SHP77 (cell line): ENCODE results near the gene TUBAL3.
"Not testable (repeated sequence)": the region's sequence is repeated elsewhere in the genome, so short reads cannot be mapped to it uniquely, and the experiment has no call there.

Experiments used
- DNase-seq, 2 experiments: peaks; one replicate each; lab custom pipeline; 2025; lab: John Stamatoyannopoulos, UW

TUBAL3 gene

GRCh38 chr10:5423771-5424170, 19.1 kb upstream of the TUBAL3 start:
- DNase-seq, result no peak

- DNase-seq, result no peak
These were observed 15.0 kb upstream of the TUBAL3 start for GRCh38 chr10:5419466-5420094.

- no peak for DNase-seq
These were observed 14.0 kb upstream of the TUBAL3 start for GRCh38 chr10:5418584-5418983.

GRCh38 chr10:5416981-5417380, 12.4 kb upstream of the TUBAL3 start:
- peak; percentile 90 to 91 for DNase-seq

- DNase-seq, result peak; percentile 12 to 20
These were observed 8.6 kb upstream of the TUBAL3 start for GRCh38 chr10:5413012-5413938.

GRCh38 chr10:5412277-5412941, 7.8 kb upstream of the TUBAL3 start, which contains the start of gene NET1:
Gene NET1, plus strand, starts transcription at chr10:5412557. Its CDS starts 136 bp downstream, at chr10:5412693.
- peak; percentile 80 to 87 for DNase-seq

GRCh38 chr10:5411941-5412276, 7.3 kb upstream of the TUBAL3 start:
- no peak for DNase-seq

GRCh38 chr10:5410787-5411186, 6.2 kb upstream of the TUBAL3 start:
- DNase-seq, result not testable (repeated sequence)

GRCh38 chr10:5406918-5407317, 2.3 kb upstream of the TUBAL3 start:
- DNase-seq, result no peak

- DNase-seq, result no peak
These were observed 1.8 kb downstream of the TUBAL3 start for GRCh38 chr10:5402798-5403197.

- no peak for DNase-seq
These were observed 4.0 kb downstream of the TUBAL3 start for GRCh38 chr10:5400468-5401240.

GRCh38 chr10:5399332-5399731, 5.3 kb downstream of the TUBAL3 start:
- DNase-seq, result no peak

- no peak for DNase-seq
These were observed 7.9 kb downstream of the TUBAL3 start for GRCh38 chr10:5396556-5397300.

- no peak for DNase-seq
These were observed 9.5 kb downstream of the TUBAL3 start for GRCh38 chr10:5395168-5395567.

GRCh38 chr10:5393529-5393928, 11.1 kb downstream of the TUBAL3 start:
- DNase-seq, result no peak

GRCh38 chr10:5391790-5392189, 12.8 kb downstream of the TUBAL3 start:
- no peak for DNase-seq

GRCh38 chr10:5390607-5391205, 13.9 kb downstream of the TUBAL3 start:
- DNase-seq, result no peak

GRCh38 chr10:5387169-5387568, 17.5 kb downstream of the TUBAL3 start:
- no peak for DNase-seq

- DNase-seq, result no peak
These were observed 19.4 kb downstream of the TUBAL3 start for GRCh38 chr10:5385224-5385623.

GRCh38 chr10:5381187-5381586, 23.4 kb downstream of the TUBAL3 start:
- no peak for DNase-seq

GRCh38 chr10:5380395-5380794, 24.2 kb downstream of the TUBAL3 start:
- not testable (repeated sequence) for DNase-seq
